Measurements from ENCODE around the gene CCNO.

DNA sequence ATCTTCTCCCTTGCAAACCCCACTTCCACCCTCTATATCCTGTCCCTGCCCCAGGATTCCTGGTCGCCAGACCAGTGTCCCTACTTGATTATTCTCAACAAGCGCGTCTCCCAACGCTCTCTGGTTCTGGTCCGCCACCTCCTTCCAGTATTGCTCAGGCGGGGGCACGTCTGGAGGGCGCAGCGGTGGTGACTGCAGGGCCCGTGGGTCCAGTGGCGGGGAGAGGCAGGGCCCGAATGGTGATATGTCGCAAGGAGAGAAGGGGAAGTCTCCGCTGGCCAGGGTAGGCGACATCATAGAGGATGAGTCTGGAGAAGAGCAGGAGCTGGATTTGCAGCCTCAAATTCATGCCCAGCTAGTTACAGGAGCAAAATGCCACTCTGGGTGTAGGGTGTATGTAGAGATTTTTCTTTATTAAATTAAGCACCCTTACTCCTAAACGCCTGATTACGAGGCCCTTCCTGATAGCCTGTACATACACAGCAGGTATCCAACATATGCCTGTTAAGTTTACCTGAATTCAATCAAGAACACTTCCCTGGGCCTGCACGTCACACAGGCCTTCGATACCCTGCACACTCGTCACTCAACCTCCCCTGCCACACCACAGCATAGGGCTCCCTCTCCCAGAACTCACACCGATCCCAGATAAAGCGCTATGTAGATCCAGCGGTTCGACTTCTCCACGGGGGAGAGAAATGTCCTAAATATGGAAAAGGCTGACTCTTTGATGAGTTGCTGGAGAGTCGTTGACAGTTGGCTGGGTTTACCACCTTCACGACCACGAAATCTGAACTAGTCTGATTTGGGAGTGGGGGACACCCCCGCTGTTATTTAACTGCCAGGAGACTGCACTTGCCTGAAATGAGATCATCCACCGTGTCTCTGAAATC, 11.1 kb downstream of the CCNO start:
- TF ChIP-seq, protein P1, sequence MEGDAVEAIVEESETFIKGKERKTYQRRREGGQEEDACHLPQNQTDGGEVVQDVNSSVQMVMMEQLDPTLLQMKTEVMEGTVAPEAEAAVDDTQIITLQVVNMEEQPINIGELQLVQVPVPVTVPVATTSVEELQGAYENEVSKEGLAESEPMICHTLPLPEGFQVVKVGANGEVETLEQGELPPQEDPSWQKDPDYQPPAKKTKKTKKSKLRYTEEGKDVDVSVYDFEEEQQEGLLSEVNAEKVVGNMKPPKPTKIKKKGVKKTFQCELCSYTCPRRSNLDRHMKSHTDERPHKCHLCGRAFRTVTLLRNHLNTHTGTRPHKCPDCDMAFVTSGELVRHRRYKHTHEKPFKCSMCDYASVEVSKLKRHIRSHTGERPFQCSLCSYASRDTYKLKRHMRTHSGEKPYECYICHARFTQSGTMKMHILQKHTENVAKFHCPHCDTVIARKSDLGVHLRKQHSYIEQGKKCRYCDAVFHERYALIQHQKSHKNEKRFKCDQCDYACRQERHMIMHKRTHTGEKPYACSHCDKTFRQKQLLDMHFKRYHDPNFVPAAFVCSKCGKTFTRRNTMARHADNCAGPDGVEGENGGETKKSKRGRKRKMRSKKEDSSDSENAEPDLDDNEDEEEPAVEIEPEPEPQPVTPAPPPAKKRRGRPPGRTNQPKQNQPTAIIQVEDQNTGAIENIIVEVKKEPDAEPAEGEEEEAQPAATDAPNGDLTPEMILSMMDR (IDR thresholded peaks at IDR 0.05; ENCODE audit: low read depth, low read length) = no peak
- TF ChIP-seq EZH2phosphoT487 (IDR thresholded peaks at IDR 0.05; ENCODE audit: low read depth) = no peak
